B cell (primary cell): Measurements from ENCODE around the gene FHIP1B.

ENCODE experiments used
- CTCF ChIP-seq: fragments of 200-600 bp; IDR thresholded peaks from one replicate; pipeline ENCODE4 v1.8.0; 2022; ENCODE audit warnings: antibody characterized with exemption, mild to moderate bottlenecking
- EZH2 ChIP-seq: IDR thresholded peaks from 2 replicates; pipeline ENCODE4 v1.6.1; 2012; ENCODE audit warnings: borderline replicate concordance, low read depth, mild to moderate bottlenecking, moderate library complexity, low read length; ENCODE audit not compliant: insufficient read depth, poor library complexity, severe bottlenecking

- TF ChIP-seq EZH2 (no peak), CTCF (no peak)
Measured at GRCh38 chr11:6269994-6270393, 35.6 kb upstream of the FHIP1B start.
